Middle frontal gyrus (tissue), 1 donor: ENCODE measurements around the gene CERK.

Source experiments
- DNase-seq: peaks from one replicate; pipeline ENCODE4 v3.0.0-alpha.2; 2015; ENCODE audit warnings: low spot score; ENCODE audit errors: extremely low spot score

CERK gene

DNA sequence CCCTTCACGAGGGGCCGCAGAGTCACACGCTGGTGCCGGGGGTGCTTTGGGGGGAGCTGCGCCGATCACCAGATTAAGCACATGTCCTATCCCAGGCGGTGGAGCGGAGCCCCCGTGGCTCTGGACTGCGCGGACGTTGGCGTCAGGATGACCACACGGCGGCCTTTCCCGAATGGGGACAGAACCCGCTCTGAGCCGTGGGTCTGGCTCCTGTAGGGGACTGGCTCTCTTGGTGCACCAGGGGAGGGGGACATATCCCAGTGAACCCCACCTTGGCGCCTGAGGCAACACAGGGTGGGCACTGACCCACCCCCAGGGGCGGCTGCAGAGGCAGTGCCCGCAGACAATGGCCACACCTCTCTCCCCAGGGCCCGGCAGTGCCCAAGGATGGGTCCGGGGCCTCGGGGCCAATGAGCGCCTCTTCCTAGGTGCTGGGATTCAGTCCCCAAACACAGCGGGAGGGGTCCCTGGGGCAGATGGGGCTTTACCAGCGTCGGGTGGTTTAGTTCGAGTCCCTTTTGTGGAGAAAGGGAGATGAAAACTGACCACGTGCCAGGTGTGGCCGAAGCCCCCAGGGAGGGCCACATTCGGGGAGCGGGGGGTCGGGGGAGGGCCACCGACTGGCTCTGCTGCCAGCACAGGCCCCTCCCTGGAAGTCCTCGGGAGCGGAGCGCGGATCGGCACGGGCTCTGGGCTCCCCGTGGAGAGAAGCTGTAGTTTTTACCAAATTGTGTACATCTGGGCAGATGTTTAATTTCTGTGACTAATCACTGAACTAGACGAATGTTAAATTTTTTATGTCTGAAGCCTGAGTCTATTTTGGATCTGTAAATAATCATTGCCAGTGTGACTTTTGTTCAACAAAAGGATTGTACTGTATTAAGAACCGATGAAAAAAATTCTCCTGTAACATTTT lies 59.0 kb downstream of the CERK start:
- no peak for DNase-seq

- DNase-seq: no peak
These were observed 59.9 kb downstream of the CERK start for GRCh38 chr22:46678003-46678657.

DNA sequence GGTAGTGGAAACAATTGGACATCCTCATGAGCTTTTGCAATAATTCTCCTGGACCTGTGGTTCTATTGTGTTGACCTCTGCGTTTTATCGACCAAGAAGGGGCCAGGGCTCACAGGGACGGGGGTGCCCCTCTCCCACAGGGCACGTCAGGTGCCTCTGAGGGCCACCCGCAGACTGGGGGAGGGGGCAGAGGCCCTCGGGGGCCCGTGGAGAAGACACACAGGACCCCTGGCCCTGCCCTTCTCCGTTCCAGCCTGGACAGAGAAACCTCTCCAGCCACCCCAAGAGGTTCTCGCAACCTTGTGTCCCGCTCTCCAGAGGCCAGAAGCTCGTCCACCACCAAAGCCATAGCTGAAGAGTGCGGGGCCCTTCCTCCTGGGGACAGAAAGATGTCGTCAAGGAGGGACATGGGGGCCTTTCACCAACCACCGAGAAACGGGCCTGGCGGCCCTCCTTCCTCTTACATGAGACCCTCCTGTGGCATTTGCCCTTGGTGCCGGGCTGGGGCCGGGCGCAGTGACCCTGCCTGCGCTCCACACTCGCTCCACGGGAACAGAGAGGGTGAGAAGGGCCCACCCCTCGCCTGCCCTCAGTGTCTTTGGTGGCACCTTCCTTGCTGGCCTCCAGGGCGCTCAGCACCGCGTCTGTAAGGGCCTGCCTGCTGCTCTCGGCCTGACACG lies 60.6 kb downstream of the CERK start:
- no peak for DNase-seq

GRCh38 chr22:46676881-46677280 lies 61.2 kb downstream of the CERK start:
- DNase-seq: no peak

GRCh38 chr22:46676479-46676878 lies 61.6 kb downstream of the CERK start:
- DNase-seq: no peak

GRCh38 chr22:46675938-46676337 lies 62.1 kb downstream of the CERK start:
- no peak for DNase-seq

DNA sequence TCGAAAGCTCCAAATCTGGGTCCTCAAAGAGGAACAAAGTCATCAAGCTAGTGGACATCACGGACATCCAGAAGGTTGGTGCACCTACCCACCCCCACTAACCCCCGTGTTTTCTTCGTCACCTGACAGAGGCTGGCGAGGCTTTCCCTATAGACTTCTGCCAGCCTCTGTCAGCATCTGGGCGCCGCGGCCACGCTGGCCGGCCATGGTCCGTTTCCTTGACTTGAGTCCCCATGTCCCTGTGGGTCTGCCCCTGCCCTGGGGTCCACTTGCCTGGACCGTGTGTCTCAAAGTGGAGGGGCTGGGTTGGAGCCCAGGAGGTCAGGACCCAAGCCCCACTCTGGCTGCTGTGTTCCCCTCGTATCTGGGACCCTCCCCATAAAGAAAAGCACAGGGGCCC lies 62.6 kb downstream of the CERK start:
- no peak for DNase-seq

DNA sequence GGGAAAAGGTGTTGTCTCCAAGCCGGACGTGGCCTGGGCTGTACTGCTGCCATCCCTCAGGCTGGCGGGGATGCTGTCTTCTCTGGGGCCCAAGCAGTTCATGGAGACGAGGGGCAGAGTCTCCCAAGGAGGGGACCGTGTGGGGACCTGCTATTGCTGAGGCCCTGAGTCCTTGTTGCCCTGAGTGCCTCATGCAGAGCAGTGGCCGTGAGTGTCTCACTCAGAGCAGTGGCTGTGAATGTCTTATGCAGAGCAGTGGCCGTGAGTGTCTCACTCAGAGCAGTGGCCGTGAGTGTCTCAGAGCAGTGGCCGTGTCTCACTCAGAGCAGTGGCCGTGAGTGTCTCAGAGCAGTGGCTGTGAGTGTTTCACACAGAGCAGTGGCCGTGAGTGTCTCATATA lies 63.1 kb downstream of the CERK start:
- DNase-seq: no peak

DNA sequence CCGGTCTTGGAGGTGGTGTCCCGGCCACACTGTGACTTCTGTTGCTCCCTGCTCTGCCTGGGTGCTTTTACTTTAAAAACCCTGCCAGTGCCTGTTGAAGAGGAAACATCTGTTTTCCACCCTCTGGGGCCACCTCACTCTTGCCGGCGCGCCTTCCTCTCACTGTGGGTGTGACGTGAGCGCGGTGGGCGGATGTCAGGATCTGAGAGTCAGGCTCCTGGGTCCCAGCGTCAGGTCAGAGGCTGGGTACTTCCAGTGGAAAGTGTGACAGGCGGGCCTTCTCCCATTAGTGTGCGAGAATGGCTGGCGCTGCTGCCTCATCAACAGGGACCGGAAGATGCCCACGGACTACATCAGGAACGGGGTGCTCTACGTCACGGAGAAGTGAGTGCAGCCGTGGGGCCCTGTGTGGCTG lies 63.7 kb downstream of the CERK start:
- no peak for DNase-seq

DNA sequence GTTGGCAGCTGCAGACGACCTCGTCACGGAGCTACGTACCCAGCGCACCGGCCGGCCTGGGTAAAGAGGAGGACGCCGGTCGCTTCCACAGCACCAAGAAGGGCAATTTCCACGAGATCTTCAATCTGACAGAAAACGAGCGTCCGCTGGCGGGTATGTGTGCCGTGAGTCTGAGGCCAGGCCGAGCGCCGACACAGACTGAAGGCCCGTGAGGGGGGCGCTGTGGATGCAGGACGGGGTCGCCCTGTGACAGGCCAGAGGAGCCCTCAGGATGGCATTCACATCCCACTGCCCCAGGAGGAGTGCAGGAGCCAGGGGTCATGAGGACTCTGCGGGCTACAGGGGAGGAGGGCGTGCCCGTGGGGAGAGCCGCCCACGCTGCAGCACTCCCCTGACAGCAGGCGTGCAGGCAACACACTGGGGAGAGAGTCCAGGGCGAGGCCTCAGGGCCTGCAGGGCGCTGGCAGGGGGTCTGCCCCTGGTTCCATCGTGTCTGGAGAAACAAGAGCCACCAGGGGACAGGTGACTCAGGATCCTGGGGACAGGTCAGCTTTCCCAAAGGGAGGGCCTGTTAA lies 64.3 kb downstream of the CERK start:
- no peak for DNase-seq

DNA sequence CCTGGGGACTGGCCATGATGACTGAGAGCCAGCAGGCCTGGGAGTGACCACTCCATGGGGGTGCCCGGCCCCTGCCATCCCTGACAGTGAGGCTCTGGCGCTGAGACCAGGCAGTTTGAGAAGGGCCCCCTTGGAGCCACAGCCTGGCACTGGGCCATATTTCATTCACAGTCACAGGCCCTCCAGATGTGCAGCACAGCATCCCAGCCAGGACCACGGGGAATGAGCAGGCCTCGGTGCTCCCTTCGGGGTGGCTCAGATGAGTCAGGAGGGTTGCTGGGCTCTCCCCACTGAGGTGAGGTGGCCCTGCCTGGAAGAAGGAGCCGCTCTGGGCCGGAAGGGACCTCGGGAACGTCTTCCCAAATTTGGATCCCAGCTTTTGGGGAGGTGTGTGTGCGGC lies 64.8 kb downstream of the CERK start:
- no peak for DNase-seq

DNA sequence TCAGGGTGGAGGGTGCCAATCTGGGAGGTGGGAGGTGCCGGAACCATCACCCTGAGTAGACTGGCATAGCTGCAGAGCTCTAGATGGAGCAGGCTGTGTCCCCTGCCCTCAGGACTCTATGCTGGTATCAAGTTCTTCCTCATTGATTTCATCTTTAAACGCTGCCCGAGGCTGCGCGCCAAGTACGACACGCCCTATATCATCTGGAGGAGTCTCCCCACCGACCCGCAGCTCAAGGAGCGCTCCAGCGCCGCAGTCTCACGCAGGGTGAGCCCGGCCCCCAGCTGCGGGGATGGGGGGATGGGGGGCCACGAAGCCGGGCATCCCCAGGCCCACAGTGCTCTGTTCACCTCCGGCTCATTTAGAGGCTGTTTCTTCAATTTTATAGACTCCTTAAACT lies 65.3 kb downstream of the CERK start:
- no peak for DNase-seq

GRCh38 chr22:46671824-46672432 lies 66.1 kb downstream of the CERK start:
- no peak for DNase-seq

GRCh38 chr22:46669201-46669600 lies 68.9 kb downstream of the CERK start:
- DNase-seq: no peak

GRCh38 chr22:46668116-46668515 lies 69.9 kb downstream of the CERK start:
- no peak for DNase-seq

DNA sequence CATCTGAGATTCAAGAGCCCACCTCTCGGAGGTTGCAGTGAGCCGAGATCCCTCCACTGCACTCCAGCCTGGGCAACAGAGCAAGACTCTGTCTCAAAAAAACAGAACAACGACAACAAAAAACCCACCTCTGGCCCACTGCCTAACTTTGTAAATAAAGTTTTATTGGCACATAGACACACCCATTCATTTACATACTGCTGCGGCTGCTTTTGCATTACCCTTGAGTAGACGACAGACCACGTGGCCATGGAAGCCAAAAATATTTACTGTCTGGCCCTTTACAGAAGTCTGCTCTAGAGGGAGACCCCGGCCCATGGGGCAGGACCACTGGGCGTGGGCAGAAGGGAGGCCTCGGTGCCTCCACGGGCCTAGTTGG lies 70.8 kb downstream of the CERK start:
- no peak for DNase-seq

GRCh38 chr22:46666577-46667244 lies 71.3 kb downstream of the CERK start:
- no peak for DNase-seq

GRCh38 chr22:46665751-46666280 lies 72.2 kb downstream of the CERK start:
- no peak for DNase-seq

DNA sequence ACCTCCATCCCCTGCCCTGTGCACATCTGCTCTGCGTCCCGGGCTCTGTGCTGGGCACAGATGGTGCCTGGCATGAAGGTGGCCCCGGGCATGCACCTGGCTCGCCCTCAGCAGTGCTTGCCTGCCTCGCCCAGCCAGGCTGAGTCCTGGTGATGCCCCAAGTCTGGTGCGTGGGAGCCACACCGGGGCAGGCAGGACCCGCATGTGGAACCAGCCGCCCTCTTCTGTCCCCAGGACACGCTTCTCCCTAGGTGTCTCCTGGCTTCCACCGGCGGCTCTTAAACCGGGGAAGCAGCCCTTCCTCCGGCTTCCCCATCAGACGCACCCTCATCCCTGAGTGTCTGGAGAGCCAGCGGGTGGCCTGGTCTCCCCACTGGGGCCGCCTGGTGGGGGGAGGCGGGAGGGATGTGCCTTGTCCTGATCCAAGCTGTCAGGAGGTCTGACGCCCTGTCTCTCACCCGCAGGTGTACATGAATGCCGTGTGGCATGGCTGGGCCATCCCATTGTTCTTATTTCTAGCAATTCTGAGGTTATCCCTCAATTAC lies 72.8 kb downstream of the CERK start:
- DNase-seq: no peak

DNA sequence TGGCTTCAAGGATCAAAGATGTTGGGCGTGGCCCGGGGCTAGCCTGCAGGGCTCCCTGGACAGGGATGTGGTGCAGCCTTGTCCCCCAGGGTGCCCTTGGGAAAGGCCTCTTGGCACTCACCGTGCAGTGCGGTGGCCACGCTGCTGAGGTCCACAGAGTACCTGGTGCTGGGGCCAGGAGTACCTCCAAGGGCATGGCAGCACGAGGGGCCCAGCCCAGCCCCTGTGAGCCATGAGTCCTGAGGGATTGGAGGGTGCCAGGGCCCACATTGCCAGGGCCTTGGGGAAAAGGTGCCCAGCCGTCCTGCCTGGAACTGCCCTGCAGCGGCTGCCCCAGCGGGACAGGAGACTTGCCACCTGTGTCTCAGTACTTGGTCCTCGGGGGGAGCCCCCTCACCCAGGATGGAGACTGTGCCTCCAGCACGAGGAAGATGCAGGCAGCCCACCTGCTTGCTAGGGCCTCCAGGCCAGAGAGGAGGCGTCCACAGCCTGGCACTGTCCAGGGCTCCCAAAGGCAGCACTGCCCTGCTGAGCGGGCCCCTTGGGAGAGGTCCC lies 73.7 kb downstream of the CERK start:
- no peak for DNase-seq
